Measurements from ENCODE around the gene FAM200C. TPM values are rescaled to one million over a fixed set of nuclear protein-coding genes. Genes with fewer than 3 reads are reported as not detected.
"Not testable (repeated sequence)": the region's sequence is repeated elsewhere in the genome, so short reads cannot be mapped to it uniquely, and the experiment has no call there.

FAM200C gene
- total RNA-seq, 6 experiments from 2014 or later = 0.56 to 1.2 (median 0.95) TPM

DNA sequence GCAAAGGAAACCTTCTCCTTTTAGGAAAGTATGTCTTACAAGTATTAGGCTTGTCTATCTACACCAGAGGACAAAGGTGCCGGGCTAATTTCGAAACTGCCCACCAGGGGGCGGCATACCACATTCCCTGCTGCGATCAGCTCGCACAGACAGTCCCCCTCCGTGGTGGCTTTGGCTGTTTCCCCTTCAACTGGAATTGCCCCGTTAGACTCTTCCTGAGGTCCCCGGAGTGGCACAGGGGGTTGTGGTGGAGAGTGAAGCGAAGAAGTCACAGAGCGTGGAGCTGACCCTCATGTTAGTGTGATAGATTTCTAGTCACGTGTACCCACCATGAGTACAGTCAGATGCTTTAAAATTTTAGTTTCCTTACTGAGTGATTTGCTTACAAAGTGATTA is 39.3 kb upstream of the FAM200C start:
- no peak for TF ChIP-seq POLR2A (IDR thresholded peaks at IDR 0.05)
- TF ChIP-seq, protein P1, sequence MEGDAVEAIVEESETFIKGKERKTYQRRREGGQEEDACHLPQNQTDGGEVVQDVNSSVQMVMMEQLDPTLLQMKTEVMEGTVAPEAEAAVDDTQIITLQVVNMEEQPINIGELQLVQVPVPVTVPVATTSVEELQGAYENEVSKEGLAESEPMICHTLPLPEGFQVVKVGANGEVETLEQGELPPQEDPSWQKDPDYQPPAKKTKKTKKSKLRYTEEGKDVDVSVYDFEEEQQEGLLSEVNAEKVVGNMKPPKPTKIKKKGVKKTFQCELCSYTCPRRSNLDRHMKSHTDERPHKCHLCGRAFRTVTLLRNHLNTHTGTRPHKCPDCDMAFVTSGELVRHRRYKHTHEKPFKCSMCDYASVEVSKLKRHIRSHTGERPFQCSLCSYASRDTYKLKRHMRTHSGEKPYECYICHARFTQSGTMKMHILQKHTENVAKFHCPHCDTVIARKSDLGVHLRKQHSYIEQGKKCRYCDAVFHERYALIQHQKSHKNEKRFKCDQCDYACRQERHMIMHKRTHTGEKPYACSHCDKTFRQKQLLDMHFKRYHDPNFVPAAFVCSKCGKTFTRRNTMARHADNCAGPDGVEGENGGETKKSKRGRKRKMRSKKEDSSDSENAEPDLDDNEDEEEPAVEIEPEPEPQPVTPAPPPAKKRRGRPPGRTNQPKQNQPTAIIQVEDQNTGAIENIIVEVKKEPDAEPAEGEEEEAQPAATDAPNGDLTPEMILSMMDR (IDR thresholded peaks at IDR 0.05) = peak; percentile 77 to 95 (median 95)
- ATAC-seq (peak; percentile 95 to 97 (median 96)), DNase-seq (peak; percentile 84 to 85 (median 84))
- Histone ChIP-seq H3K9me3 (no peaks in the 10 kb centered on the region), H3K27me3 (no peaks in the 10 kb centered on the region), H3K4me1 (peaks cover 0 to 6% (median 2%) of the 10 kb centered on the region in 4 donors), H3K36me3 (no peaks in the 10 kb centered on the region), H3K27ac (no peak overlapping the region), H3K4me3 (peak overlapping the region; percentile 33 to 43 (median 33))
- intact Hi-C loops (cut with DNase I) = no loop called here
- WGBS (ENCODE audit: insufficient coverage, low coverage, low lambda C conversion rate, missing lambda C conversion rate) = 0% methylated on average over 11 of the region's 11 CpGs

DNA sequence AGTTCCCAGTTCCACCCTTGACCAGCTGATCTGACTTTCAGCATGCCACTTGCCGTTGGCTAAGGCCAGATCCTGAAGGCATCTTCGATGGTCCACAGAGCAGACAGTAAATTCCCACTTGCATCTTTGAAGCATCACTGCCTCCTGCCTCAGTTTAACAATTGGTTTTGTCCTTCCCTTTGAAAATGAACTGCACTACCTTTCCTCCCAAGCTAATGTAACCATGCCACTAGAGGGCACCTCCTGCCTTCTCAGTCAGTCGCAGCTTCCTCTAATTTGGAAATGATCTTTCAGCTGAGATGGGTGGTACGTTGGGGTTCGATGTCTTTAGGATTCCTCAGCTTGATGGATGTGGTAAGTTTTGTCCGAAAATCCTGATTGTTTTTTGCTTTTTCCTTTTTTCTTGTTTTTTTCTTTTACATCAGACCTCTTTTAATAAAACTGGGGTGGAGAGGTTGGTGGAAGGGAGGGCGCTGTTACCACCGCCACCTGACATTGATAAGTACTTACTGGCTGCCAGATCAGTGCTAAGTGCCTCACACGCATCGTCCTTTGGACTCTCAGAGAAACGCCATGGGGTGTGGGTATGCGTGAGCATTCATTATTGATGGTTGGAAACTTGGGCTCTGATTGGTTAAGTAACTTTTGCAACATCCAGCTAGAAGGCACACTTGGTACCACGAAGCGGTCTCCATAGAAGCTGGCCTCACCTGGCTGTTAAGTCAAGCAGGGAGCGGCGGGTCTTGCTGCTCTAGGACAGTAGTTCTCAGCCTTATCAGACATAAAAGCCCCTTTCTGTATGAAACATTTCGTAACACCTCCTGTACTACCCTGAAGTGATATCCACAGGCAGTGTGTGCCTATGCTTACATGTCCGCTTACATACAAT is 38.7 kb upstream of the FAM200C start:
- ATAC-seq (peak; percentile 71 to 85 (median 78)), DNase-seq (no peak)
- Histone ChIP-seq H3K27ac (no peak overlapping the region), H3K9me3 (no peaks in the 10 kb centered on the region), H3K4me3 (peak overlapping the region; percentile 33 to 43 (median 33)), H3K27me3 (no peaks in the 10 kb centered on the region), H3K36me3 (no peaks in the 10 kb centered on the region), H3K4me1 (peaks cover 0 to 6% (median 2%) of the 10 kb centered on the region in 4 donors)
- intact Hi-C loops (cut with DNase I) = no loop called here
- WGBS (ENCODE audit: insufficient coverage, low coverage, low lambda C conversion rate, missing lambda C conversion rate) = 3% methylated on average over 18 of the region's 18 CpGs
- TF ChIP-seq, protein P1 (IDR thresholded peaks at IDR 0.05) = peak; percentile 55 to 73 (median 70)
- TF ChIP-seq POLR2A (IDR thresholded peaks at IDR 0.05) = no peak

DNA sequence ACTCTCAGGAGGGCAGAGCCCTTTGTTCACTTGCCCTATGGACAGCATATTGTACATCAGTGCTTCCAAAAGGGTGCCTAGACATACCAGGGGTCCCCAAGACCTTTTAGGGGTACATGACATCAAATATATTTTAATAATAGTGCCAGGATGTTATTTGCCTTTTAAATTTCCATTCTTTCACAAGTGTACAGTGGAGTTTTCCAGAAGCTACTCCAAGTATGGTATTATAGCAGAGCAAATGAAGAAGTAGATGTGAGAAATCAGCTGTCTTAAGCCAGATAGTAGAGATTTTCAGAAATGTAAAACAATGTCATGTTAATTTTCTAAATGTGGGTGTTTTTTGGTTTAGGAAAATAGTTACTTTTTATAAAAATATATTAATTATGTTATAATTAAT is 37.4 kb upstream of the FAM200C start:
- intact Hi-C loops (cut with DNase I) = no loop called here
- no peaks in the 10 kb centered on the region for H3K9me3 ChIP-seq
- H3K36me3 ChIP-seq = no peaks in the 10 kb centered on the region
- no peak overlapping the region for H3K27ac ChIP-seq
- H3K4me3 ChIP-seq = no peak overlapping the region
- peaks cover 0 to 6% (median 2%) of the 10 kb centered on the region in 4 donors for H3K4me1 ChIP-seq
- TF ChIP-seq, protein P1 (IDR thresholded peaks at IDR 0.05) = no peak
- no peak for TF ChIP-seq POLR2A (IDR thresholded peaks at IDR 0.05)
- DNase-seq (no peak), ATAC-seq (no peak)
- no peaks in the 10 kb centered on the region for H3K27me3 ChIP-seq

DNA sequence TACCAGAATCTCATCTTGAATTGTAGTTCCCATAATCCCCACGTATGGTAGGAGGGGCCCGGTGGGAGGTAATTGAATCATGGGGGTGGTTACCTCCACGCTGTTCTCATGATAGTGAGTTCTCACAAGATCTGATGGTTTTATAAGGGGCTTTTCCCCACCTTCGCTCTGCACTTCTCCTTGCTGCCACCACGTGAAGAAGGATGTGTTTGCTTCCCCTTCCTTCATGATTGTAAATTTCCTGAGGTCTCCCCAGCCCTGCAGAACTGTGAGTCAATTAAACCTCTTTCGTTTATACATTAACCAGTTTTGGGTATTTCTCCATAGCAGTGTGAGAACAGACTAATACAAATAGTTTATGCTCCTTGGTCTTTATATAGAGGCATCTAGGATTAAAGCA is 36.8 kb upstream of the FAM200C start:
- H3K4me3 ChIP-seq; H3K36me3 ChIP-seq; H3K27me3 ChIP-seq; H3K27ac ChIP-seq; H3K4me1 ChIP-seq; H3K9me3 ChIP-seq; DNase-seq; ATAC-seq; intact Hi-C loops (cut with DNase I): not testable (repeated sequence)
- 32% methylated on average over 6 of the region's 6 CpGs for WGBS (ENCODE audit: insufficient coverage, low coverage, low lambda C conversion rate, missing lambda C conversion rate)

DNA sequence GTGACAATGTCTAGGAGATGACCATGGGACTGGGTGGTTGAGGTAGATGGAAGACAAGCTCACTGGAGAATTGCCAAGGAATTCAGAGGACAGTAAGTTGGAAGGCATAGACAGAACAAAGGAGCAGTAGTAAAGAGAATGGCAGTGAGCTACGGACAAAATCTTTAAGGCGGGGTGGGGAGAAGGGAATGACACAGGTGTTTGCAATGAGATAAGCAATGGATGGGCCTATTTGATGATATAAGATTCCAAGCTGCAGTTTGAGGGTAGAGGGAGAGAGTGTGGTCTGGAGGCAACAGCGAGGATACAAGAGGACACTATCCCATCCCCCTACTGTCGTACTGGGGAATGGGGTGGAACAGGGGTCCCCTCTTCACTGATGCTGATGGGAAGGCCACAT is 36.2 kb upstream of the FAM200C start:
- DNase-seq = no peak
- Histone ChIP-seq H3K9me3 (no peaks in the 10 kb centered on the region), H3K4me1 (peaks cover 0 to 6% (median 2%) of the 10 kb centered on the region in 4 donors), H3K27ac (no peak overlapping the region), H3K36me3 (no peaks in the 10 kb centered on the region), H3K27me3 (no peaks in the 10 kb centered on the region), H3K4me3 (no peak overlapping the region)
- WGBS (ENCODE audit: insufficient coverage, low coverage, low lambda C conversion rate, missing lambda C conversion rate) = 68% methylated on average over 4 of the region's 4 CpGs
- intact Hi-C loops (cut with DNase I) = no loop called here
- TF ChIP-seq, protein P1 (IDR thresholded peaks at IDR 0.05) = no peak
- no peak for TF ChIP-seq POLR2A (IDR thresholded peaks at IDR 0.05)
- ATAC-seq = no peak
